Measurements from ENCODE around the gene SACS.
"Not testable (repeated sequence)": the region's sequence is repeated elsewhere in the genome, so short reads cannot be mapped to it uniquely, and the experiment has no call there.

SACS gene

GRCh38 chr13:23453132-23453531 lies 19.6 kb upstream of the SACS start:
- DNase-seq: no peak

- DNase-seq: no peak
Observed at GRCh38 chr13:23450340-23451046, 17.0 kb upstream of the SACS start.

GRCh38 chr13:23449398-23450162 lies 16.1 kb upstream of the SACS start:
- no peak for DNase-seq

GRCh38 chr13:23447927-23448326 lies 14.4 kb upstream of the SACS start:
- DNase-seq: no peak

- DNase-seq: no peak
Observed at GRCh38 chr13:23445794-23446193, 12.3 kb upstream of the SACS start.

DNA sequence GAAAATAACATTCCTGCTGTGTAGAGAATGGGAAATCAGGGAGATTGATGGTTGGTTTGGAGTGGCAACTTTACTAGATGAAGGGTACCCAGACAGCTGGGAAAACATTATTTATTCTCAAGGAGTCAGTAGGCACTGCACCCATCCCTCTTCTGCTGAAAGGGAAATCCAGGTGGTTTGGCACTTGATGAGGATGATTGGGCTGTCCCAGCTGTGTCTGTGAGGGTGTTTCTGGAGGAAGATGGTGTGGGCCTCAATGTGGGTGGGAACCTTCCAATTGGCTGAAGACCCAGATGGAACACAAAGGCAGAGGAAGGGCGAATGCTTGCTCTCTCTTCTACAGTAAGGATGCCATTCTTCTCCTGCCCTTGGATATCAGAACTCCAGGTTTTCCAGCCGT lies 10.4 kb upstream of the SACS start:
- DNase-seq: no peak

DNA sequence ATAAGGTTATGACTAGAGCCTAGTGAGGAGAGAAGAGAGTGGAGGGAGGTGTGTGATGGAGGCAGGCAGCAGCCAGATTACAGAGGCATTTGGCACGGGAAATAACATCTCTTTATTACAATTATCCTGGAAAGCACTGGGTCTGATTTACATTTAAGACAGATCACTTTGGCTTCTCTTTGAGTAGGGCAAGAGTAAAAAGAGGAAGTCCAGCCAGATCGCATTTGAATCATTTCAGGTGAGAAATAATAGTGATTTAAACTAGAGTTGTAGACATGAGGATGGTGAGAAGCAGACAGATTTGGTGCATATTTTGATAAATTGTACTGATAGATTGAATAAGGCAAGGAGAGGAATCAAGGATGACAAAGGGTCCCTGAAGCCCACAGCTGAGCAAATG lies 9.6 kb upstream of the SACS start:
- no peak for DNase-seq

DNA sequence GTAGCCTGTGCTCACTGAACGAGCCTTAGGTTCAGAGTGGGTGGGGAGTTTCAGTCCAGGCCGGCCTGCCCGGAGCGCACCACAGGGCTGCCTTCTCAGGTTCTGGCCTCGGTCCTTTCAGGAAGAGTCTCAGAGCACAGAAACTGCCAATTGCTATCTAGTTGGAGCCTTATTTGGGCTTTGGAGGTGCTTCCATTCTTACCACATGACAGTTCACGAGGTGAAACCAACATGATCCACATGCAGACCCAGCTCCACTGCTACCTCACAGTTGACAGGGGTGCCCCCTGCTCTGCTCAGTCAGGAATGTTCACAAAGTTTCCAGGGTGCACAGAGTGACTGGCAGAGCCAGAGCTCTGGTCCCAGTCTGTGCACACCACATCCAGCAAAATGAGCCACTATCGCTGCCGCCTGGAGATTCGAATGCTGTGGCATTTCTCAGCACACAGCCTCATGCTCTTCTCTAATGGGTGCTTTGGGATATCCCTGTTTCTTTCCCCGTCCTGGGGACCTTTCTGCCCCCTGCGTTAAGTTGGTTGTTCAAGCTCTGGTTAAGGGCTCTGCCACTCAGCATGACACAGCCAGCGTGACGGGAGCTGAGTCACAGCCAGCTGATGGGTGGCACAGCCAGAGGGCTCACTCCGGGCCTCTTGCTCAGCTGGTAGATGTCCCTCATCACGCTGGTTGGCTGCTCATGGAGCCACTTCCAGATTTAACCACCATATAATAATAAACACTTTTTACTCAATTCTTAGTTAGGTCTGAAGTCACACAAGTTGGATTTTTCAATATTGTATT lies 7.5 kb upstream of the SACS start:
- no peak for DNase-seq

DNA sequence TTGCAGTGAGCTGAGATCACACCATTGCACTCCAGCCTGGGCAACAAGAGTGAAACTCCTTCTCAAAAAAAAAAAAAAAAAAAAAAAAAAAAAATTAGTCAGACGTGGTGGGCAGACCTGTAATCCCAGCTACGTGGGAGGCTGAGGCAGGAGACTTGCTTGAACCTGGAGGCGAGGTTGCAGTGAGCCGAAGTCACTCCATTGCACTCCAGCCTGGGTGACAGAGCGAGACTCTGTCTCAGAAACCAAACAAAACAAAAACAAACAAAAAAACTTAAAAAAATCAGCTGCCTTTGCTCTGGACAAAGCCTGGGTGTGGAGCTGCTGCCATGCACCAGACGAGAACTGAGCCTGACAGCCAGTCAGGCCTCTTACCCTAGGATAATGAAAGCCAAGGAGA lies 6.8 kb upstream of the SACS start:
- not testable (repeated sequence) for DNase-seq

DNA sequence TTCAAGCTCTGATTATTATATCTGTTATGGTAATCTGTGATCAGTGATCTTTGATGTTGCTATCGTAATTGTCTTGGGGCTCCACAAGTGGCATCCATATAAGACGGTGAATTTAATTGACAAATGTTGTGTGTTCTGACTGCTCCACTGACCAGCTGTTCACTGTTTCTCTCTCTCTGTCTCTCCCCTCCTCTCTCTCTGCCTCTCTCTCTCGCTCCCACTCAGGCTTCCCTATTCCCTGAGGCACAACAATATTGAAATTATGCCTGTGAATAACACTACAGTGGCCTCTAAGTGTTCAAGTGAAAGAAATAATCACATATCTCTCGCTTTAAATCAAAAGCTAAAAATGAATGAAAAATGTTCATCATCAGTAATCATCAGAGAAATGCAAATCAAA lies 4.4 kb upstream of the SACS start:
- no peak for DNase-seq

DNA sequence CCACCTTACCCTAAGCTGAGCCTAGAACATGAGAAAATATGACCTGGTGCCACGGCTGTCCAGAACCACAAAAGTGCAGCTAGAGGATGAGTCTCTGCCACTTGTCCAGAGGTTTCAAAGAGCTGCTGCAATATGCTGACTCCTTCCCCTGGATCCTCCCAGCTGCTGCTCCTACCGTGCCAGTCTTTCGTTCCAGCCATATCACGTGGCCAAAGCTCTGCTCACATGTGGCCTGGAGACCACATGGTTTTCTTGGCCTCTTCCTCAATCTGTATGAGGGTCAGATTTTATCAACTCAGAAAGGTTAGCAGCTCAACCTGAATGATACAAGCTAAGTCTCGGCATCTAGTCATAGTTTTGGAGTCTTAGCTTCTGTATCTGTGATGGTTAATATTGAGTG lies 3.2 kb upstream of the SACS start:
- DNase-seq: no peak

DNA sequence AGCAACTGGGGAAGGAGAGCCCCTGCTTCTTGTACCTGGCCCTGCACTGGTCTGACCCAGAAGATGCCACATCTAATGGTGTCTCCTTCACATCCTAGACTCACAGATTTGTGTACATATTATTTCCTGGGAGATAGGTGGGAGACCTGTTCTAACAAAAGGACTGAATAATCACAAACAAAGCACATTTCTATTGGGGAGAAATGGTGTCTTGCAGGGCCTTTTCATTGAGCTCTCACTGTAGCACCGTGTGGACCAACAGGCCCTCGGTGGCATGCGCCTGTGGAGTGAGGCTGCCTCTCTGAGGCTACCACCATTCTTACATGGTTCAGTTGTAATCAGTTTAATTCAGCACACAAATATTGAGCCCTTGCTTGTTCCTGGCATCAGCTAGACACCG lies 989 bp upstream of the SACS start:
- no peak for DNase-seq

DNA sequence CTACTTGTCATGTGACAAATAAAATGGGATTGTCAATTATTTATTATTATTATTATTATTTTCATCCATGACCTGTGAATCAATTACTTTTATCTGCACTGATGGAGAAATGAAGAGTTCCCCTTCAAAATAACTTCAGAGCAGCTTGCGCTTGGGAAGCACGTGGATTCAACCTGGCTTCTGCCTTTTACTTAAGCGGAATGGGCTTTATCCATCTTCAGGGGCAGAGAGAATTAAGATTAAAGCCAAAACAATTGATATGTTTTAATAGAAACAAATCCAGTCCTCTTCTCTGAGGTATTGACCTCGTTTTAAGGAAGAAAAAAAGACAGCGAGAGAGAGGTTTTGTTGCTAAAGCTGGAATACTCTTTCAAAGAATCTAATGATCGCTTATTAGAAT lies 876 bp downstream of the SACS start:
- no peak for DNase-seq

GRCh38 chr13:23430664-23431063 lies 2.8 kb downstream of the SACS start:
- no peak for DNase-seq

GRCh38 chr13:23427881-23428528 lies 5.5 kb downstream of the SACS start:
- no peak for DNase-seq

DNA sequence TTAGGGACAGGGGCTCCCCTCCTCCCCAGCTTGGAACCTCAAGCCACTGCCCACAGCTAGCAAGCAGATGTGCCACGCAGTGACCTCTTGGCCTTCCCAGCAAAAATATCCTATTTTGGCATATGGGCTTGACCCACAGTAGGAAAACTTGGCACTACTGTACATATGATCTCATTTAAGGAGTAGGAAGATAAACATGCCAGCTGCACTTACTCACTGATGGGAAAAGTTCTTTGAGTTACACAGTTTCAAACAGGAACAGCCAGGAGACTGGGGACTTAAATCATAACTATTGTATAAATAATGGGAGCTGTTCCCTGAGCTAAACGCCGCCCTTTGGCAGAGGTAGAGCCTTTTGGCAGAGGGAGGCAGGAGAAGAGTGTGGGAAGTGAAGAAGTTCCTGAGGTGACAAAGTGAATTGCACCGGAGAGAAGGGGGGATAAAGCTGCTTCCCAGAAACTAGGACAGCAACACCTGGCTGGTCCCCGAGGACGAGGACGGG lies 6.1 kb downstream of the SACS start:
- DNase-seq: no peak

DNA sequence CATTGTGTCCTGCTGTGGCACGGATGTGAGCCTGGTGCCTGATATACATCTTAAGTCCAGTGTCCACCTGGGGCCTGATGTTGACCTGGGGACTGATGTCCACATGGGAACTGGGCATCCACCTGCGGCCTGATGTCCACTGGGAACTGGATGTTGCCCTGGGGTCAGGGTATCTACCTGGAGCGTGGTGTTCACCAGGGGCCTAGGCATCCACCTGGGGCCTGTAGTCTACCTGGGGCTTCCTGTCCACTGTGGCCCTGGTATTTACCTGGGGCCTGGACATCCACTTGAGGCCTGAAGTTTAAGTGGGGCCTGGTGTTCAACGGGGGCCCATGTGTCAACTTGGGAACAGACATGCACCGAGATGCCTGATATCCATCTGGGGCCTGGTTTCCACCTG lies 11.9 kb downstream of the SACS start:
- DNase-seq: no peak

GRCh38 chr13:23418776-23419683 lies 14.5 kb downstream of the SACS start:
- DNase-seq: no peak

GRCh38 chr13:23414682-23415081 lies 18.8 kb downstream of the SACS start:
- no peak for DNase-seq

GRCh38 chr13:23411706-23412105 lies 21.8 kb downstream of the SACS start:
- no peak for DNase-seq

DNA sequence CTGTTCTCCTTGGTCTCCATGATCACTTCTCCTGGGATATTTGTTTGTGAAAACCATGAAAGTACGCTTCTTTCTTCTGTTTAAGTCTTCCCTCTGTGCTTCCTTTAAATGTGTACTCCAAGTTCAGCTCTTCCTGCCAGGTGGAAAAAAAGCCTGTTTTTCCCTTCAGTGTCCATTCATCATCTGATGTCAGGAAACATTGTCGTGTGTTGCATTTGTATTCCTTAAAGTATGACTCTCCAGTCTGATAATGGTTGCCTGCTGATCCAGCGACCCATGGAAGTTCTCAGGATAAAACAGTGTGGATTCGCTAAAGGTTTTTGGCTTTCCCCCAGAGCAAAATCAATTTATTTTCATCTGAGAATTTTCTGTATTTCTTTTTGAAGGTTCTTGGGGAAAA lies 22.3 kb downstream of the SACS start:
- no peak for DNase-seq

DNA sequence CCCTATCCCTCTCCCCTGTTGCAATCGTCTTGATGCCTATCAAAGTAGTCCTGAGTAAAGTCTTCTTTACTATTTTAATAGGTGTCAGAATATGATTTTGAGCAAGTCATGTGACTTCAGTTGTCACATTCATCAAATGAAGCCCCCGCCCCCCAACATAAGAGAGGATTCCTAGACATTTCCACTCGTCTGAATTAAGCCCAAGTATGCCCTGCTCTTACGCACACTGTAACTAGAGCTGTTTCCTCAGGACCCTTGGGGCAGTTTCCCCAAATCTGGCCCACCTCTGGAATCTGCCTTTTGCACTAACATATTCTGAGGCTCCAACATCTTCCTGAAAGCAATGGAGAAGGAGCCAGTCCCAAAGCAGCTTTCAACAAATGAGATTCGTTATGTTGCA lies 25.5 kb downstream of the SACS start:
- no peak for DNase-seq
